ENCODE results near the gene RHCE. TPM values are rescaled to one million over a fixed set of nuclear protein-coding genes. Genes with fewer than 3 reads are reported as not detected.
"Not testable (repeated sequence)": the region's sequence is repeated elsewhere in the genome, so short reads cannot be mapped to it uniquely, and the experiment has no call there.

The RHCE gene
- total and polyA plus RNA-seq, 9 of the 15 experiments (the other 6 are each of a cell fraction or from before 2014, with no cell fraction given), result 5.4 to 31.5 (median 12.6) TPM

DNA sequence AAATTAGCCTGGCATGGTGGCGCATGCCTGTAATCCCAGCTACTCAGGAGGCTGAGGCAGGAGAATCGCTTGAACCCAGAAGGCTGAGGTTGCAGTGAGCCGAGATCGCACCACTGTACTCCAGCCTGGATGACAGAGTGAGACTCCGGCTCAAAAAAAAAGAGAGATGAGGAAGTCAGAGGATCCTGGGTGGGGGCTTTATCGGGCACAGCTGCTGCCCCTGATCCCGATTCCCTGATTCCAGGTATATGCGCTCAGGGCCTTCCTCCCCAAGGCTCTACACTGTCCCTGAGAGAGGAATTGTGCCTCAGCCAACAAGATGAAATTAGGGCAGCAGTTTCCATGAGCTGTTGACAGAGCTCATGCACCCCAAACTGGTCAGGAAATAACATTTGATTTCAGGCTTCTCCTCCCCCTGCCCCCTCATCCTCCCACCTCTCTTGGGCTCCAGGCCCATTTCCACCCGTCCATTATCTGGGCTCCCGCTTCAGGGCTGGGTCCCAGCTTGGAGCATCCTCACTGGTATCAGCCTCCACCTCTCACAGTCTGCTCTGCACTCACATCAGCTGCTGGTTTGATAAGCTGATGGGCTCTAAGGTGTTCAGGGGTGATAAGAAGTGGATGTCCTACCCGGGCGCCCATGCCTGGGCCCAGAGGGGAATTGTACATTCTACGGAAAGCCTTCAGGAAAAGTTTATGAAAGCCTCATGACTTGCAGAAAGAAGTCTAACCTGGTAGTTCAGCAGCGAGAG lies 7.6 kb downstream of the RHCE start (continued):
- TF ChIP-seq, protein P1, sequence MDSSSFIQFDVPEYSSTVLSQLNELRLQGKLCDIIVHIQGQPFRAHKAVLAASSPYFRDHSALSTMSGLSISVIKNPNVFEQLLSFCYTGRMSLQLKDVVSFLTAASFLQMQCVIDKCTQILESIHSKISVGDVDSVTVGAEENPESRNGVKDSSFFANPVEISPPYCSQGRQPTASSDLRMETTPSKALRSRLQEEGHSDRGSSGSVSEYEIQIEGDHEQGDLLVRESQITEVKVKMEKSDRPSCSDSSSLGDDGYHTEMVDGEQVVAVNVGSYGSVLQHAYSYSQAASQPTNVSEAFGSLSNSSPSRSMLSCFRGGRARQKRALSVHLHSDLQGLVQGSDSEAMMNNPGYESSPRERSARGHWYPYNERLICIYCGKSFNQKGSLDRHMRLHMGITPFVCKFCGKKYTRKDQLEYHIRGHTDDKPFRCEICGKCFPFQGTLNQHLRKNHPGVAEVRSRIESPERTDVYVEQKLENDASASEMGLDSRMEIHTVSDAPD (CRISPR knock-in tag; IDR thresholded peaks at IDR 0.05), result 0 out of 2 replicates have a peak, but pooled peaks have one; percentile 25
- TF ChIP-seq BHLHE40 (IDR thresholded peaks at IDR 0.05; ENCODE audit: low read length), result peak; percentile 61; the same call in 1 of the 2 replicates
- peak; percentile 87 for TF ChIP-seq EP300 (IDR thresholded peaks at IDR 0.05; ENCODE audit: low read length)
- peak; percentile 48 for TF ChIP-seq TAF9B (IDR thresholded peaks at IDR 0.05; ENCODE audit: partially characterized antibody)
- TF ChIP-seq HDAC2 (IDR thresholded peaks at IDR 0.05), result peak; percentile 81
- peak; percentile 76; the same call in 1 of the 2 replicates for TF ChIP-seq MYNN (IDR thresholded peaks at IDR 0.05)
- TF ChIP-seq MYNN (CRISPR knock-in tag; IDR thresholded peaks at IDR 0.05), result not testable (repeated sequence)
- peak; percentile 98 for TF ChIP-seq CTBP1 (IDR thresholded peaks at IDR 0.05; ENCODE audit: borderline replicate concordance)
- TF ChIP-seq FOSL1 (tag; conservative IDR thresholded peaks at IDR 0.05), result peak; percentile 60; the same call in 1 of the 2 replicates
- TF ChIP-seq BCOR (IDR thresholded peaks at IDR 0.05), result peak; percentile 37
- TF ChIP-seq POLR2AphosphoS5 (IDR thresholded peaks at IDR 0.05; ENCODE audit: control insufficient read depth, insufficient read depth, low read depth, low read length), result peak; percentile 94
- TF ChIP-seq RNF2 (IDR thresholded peaks at IDR 0.05), result peak; percentile 71; the same call in 1 of the 2 replicates
- TF ChIP-seq CREM (IDR thresholded peaks at IDR 0.05; ENCODE audit: low read depth), result peak; percentile 38; the same call in 1 of the 2 replicates
- peak; percentile 13 for TF ChIP-seq DACH1 (IDR thresholded peaks at IDR 0.05; ENCODE audit: partially characterized antibody)
- peak; percentile 99 for TF ChIP-seq TAL1 (IDR thresholded peaks at IDR 0.05)
- peak; percentile 77; the same call in 1 of the 2 replicates for TF ChIP-seq MECOM (CRISPR knock-in tag; IDR thresholded peaks at IDR 0.05)
- TF ChIP-seq, protein P2, sequence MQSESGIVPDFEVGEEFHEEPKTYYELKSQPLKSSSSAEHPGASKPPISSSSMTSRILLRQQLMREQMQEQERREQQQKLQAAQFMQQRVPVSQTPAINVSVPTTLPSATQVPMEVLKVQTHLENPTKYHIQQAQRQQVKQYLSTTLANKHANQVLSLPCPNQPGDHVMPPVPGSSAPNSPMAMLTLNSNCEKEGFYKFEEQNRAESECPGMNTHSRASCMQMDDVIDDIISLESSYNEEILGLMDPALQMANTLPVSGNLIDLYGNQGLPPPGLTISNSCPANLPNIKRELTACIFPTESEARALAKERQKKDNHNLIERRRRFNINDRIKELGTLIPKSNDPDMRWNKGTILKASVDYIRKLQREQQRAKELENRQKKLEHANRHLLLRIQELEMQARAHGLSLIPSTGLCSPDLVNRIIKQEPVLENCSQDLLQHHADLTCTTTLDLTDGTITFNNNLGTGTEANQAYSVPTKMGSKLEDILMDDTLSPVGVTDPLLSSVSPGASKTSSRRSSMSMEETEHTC (IDR thresholded peaks at IDR 0.05), result 0 out of 2 replicates have a peak, but pooled peaks have one; percentile 42
- peak; percentile 96 for TF ChIP-seq KLF16 (IDR thresholded peaks at IDR 0.05)
- peak; percentile 90 for TF ChIP-seq ZNF644 (tag; IDR thresholded peaks at IDR 0.05; ENCODE audit: low read depth)
- TF ChIP-seq, protein P3, sequence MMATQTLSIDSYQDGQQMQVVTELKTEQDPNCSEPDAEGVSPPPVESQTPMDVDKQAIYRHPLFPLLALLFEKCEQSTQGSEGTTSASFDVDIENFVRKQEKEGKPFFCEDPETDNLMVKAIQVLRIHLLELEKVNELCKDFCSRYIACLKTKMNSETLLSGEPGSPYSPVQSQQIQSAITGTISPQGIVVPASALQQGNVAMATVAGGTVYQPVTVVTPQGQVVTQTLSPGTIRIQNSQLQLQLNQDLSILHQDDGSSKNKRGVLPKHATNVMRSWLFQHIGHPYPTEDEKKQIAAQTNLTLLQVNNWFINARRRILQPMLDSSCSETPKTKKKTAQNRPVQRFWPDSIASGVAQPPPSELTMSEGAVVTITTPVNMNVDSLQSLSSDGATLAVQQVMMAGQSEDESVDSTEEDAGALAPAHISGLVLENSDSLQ (IDR thresholded peaks at IDR 0.05), result peak; percentile 78
- TF ChIP-seq TEAD1 (CRISPR knock-in tag; IDR thresholded peaks at IDR 0.05), result peak; percentile 53 to 60; a peak in 1 of 4 replicates
- TF ChIP-seq, protein P4, sequence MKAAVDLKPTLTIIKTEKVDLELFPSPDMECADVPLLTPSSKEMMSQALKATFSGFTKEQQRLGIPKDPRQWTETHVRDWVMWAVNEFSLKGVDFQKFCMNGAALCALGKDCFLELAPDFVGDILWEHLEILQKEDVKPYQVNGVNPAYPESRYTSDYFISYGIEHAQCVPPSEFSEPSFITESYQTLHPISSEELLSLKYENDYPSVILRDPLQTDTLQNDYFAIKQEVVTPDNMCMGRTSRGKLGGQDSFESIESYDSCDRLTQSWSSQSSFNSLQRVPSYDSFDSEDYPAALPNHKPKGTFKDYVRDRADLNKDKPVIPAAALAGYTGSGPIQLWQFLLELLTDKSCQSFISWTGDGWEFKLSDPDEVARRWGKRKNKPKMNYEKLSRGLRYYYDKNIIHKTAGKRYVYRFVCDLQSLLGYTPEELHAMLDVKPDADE (conservative IDR thresholded peaks at IDR 0.05; ENCODE audit: control insufficient read depth, low read depth, low read length), result peak; percentile 72; the same call in 1 of the 2 replicates
- peak; percentile 59; the same call in 1 of the 2 replicates for TF ChIP-seq ZNF274 (IDR thresholded peaks at IDR 0.05; ENCODE audit: borderline replicate concordance, low read depth, low read length)
- peak; percentile 51; the same call in 1 of the 2 replicates for TF ChIP-seq ZBTB7A (IDR thresholded peaks at IDR 0.05; ENCODE audit: borderline replicate concordance, control insufficient read depth, low read depth, low read length)
- peak; percentile 63; the same call in 1 of the 2 replicates for TF ChIP-seq SPI1 (IDR thresholded peaks at IDR 0.05; ENCODE audit: borderline replicate concordance, low read depth, low read length)

Data from K562 (cell line).